HG02884 (cell line): ENCODE measurements around the gene TREM2.

Source experiments
- ATAC-seq: cut with Tn5 transposase; IDR thresholded peaks from one replicate; pipeline ENCODE4 v1.9.1; 2021; ENCODE audit warnings: mild to moderate bottlenecking, moderate library complexity; ENCODE audit not compliant: unreplicated experiment

TREM2 gene

DNA sequence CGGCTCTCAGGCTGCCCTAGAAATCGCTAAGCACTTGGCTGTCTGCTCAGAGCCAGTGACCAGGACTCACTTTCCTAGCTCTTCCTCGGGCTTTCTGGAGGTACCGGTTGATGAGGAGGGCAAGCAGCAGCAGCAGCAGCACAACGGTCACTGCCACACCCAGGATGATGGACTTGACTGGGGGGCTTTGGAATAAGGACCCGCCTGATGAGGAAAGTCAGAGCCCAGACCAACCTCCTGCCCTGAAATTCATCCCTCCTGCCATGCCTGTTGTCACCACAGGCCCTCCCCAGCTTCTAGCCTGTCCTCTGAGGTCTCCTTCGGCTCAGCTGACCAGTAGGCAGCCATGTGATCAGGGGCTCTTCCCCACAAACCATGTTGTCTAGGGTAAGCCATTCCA, 21.8 kb upstream of the TREM2 start:
- no peak for ATAC-seq

DNA sequence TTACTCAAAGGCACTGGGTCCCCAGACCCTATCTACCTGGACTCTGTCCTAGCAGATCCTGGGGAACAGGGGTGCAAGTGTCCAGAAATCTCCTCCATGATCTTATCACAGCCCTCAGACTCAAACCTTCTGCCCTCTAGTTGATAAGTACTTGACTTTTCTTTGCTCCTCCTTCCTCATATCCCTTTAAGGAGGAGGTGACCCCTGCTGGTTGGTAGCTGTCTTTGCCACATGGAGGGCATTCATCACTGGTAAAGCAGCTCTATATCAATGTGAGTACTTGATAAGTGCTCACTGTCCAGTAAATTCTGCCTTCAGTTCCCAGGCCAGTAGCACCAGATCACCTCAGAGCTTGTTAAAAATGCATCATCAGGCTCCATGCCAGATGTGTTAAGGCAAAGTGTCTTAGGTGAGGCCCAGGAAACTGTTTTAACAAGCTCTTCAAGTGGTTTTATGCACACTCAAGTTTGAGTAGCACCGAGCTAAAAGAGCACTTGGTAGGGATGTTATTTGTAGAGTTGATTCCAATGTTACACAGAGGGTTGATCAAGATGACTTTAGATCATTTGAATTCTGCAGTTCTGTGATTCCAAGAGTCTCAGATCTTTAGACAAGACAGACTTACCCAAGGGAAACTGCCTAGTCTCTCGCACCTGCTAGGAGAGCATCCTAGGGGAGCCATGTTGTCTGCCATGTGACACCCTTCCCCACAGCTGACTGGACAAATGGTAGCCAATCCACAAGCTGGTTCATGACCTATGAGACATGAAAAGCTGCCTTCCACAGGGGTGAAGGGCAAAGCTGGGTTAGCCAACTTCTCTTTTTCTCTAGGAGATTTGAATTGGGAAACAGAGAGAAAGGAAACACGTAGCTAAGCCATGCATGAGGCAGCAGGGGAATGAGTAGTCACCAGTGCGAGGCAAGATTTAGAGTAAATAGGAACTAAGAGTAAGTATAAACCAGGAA, 19.4 kb upstream of the TREM2 start:
- no peak for ATAC-seq

DNA sequence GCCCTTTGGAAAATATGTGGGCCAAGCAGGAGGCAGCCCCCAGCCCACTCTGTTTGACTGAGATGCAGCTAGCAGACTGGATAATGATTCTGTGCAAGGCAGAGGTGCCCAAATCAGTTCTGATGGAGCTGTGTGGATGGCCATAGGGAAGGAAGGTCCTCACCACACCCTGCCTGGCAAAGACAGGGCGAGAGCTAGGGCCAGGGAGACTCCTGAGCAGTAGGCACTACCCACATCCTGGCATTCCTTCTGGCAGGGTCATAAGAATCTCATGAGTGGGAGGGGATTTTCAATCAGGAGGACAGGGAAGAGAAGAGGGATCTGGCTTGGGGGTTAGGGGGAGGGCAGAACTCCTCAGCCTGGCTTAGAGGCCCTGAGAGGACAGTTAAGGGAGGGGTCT, 18.6 kb upstream of the TREM2 start:
- ATAC-seq, result no peak

DNA sequence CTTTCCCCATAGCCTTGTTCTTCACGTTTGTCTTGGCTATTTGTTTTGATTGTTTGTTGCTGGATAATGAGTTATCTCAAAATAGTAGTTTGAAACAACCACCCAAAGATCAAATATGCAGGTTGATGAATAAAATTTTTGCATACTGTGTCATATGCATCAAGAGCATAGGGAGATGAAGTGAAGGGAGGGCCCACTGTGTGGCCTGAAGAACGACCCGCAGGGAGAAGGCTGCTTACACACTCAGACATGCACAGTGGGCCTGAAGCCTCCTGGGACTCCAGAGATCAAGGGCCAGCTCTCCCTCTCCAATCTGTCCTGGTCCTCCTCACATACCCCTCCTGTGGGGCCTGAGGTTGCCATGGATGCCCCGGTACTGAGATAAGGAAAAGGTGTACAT, 16.2 kb upstream of the TREM2 start:
- no peak for ATAC-seq

DNA sequence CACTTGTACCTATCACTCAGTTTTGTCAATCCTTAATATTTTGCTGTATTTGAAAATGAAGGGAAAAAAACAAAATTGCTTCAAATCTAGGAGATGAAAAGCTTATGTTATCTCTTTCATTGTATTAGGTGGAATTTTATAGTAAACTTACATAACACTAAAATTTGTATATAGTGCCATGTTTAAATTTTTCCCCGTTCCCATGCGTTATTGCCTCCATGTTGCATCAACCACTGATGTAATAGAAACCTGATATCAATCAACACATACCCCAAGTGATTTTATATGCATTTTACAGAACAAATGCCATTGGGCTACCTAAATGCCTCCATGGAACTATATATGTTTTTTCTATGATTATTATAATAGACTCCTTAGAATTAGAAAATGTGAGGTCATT, 14.8 kb upstream of the TREM2 start:
- no peak for ATAC-seq

DNA sequence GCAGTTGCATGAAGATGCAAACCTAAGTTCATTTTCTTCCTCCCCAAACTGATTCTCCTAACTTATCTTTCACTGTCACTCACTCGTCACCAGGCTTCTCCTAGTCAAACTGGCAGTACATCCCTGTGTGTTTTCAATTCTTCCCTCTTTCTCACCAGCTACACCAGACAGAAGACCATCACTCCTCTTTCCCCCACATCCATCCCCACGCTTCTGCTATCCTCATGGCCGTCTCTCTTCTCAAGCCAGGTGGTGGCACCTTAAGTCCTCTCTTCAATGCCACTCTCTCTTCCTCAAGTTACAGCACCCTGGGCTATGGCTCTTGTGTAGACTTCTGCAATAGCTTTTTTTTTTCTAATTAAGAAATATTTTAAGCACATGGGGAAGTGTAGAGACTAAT, 14.4 kb upstream of the TREM2 start:
- no peak for ATAC-seq

DNA sequence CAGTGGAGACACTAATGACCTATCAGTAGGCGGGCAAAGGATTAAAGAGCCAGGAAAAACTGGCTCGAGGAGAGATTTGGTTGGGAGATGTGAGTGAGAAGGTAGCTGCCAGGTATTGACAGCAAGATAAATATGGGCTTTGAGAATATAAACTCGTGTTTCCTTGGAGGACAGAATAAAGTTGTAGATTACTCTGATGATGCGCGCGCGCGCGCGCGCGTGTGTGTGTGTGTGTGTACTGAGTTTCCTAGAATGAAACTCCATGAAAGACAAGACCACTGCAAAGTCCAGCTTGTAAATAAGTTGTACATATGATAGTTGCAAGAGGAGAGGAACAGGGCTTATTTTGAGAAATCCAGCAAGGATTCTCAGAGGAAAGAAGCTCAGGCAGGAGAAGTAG, 13.3 kb upstream of the TREM2 start:
- no peak for ATAC-seq

DNA sequence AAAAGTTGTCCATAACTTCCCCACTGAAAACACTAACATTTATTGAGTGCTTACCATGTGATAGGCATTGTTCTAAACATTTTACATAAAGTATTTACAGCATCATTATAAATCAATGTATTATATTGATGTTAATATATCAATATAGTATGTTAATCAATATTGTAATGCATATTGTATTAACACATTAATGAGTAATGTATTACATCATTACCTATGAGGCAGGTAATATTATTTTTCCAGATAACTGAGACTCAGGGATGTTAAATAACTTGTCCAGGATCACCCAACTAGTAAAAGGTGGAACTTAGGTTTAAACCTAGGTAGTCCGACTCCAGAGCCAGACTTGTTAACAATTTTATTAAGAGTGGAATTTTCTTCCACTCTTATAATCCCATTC, 12.2 kb upstream of the TREM2 start:
- no peak for ATAC-seq

DNA sequence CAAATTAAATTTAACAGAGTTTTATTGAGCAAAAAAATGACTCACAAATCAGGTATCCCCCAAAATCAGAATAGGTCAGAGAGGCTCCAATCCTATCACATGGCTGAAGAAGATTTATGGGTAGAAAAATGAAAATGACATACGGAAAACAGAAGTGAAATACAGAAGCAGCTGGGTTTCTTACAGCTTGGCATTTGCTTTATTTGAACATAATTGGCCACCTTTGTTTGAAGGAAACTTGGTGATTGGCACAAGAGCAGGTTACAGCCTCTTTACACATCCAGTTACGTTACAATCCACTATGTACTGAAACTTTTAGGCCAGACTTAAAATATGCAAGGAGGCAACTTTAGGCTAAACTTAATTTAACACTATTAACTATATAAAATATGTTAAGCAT, 11.7 kb upstream of the TREM2 start:
- ATAC-seq, result no peak

DNA sequence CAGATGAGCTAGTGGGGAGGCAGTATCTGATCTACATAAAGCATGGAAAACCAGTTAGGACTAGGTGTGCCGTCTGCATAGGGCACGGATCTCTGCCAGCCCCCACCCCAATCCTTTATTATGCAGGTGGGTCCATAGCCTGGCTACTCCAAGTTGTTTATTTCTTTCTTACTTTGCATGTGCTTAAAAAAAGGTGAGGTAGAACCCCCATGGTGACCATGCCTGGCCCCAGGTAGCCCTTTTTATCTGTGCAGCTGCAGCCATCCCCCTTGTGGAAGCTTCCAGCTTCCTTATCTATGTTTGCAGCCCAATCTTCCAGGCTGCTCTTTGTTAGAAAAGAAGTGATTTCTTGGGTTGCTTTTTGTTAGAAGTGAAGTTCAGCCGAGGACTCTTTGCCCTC, 9.0 kb upstream of the TREM2 start:
- no peak for ATAC-seq

DNA sequence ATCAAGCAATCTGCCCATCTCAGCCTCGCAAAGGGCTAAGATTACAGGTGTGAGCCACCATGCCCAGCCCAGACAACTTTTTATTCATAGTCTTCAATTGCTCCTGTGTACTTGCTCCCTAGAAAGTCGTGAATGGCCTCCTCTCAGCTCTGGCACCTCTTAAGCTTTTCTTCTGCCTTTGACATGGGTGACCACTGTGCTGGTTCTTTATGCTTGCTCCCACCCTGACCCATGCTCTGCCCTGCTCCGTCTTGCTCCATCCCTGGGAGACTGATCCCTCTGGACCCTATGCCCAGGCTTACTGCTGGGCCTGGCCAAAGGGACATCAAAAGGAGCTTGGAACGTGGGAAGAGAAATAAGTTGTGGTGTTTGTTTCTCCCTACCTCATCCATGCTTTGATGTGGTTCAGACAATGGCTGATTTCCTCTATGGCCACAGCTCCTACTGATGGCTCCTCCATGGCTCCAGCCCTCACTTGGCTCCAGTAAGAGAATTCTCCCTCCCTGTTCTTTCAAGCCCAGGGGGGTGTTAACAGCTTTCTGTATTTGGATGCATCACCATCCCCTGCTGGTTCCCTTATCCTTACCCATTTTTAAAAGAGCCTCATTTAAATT, 7.7 kb upstream of the TREM2 start:
- ATAC-seq, result no peak

DNA sequence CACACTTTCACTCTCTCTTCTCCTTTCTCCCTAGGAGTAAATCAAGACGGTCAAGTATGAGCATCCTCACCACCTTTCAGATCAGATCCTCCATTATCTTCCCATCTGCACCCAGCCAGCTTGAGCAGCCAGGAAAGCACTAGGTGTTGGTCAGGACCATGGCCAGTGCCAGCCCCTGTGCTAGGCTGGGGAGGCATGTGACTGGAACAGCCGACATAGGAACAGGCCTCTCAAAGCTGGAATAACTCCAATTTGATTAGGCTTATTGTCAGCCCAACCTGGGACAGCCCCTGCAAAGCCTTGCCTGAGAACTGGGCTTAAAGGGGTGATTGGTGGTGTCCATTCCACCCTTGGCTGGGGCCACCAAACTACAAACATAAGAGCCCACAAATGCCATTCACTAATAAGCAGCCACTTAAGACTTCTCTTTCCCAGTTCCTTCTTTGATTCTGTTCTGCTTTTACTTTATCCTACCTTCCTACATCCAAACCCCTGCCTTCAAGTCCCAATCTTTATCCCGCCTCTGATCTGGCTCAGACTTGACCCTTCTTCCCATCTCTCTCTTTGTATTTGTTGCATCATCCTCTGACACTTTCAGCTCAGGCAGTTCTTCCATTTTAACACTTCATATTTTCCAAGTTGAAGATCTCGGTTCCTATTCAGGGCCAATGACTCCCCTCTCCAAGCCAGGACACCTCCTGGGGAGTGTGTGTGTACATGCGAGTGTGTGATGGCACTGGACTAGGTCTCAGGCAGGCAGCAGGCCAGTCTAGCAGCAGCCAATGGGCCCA, 4.5 kb upstream of the TREM2 start:
- ATAC-seq, result no peak

DNA sequence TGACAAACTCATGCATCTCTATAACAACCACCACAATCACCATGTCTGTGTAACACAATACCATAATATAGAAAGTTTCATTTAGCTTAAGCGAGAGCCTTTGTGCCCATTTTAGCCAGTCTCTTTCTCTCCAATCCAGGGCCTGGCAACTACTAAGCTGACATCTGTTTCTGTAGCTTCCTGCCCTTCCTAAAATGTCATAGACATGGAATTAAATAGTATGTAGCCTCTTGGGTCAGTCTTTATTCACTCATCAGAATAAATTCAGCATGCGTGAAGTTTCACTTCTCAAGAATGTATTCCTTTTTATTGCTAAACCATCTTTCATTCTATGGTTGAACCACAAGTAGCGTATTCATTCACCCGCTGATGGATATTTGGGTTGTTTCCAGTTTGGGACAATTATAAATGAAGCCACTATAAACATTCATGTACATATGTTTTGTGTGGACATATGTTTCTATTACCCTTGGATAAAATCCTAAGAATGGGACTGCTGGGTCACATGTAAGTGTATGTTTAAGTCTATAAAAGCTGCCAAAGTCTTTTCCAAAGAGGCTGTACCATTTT, 1.7 kb upstream of the TREM2 start:
- ATAC-seq, result no peak

DNA sequence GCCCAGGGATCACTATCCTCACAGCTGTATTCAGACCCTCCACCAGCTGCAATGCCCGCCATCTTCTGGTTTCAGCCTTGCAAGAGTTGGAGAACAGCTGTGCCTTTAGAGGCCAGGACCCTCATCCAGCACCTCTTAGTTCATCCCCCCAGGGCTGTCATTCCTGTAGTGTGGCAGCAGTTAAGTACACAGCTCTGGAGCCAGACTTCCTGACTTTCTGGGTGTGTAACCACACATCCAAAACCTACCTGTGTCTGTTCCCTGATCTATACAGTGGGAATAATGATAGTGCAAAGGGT, 452 bp upstream of the TREM2 start:
- ATAC-seq, result no peak

DNA sequence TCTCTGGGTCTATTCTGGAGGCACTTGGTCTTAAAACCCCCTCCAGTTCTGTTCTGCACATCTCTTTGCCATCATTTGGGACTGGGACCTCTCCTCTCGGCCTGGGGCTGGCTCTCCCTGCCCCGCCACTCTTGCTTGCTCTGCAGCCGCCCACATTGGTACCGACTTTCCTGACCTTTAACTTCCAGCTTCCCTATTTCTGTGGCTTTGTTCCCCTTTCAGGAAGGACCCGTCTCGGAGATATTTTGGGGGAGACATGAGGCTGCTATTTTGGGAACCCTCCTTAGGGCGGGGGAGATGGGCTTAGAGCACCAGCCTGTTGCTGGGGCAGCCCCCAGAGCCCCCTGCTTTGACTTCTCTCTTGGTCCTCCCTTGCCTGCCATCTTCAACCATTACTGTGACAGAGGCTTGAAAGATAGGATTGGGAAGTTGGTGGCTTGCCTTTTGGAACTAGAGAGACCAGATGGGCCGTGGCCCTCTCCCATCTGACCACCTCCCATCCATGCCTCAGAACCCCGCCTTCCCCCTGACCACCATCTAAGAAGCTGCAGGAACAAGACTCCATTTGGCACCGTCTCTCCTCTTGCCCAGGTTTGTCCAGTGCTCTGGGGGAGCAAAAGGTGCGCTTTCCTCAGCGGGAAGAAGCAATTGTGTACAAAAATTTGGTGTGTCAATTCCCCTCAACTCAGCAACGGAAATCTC, 914 bp downstream of the TREM2 start:
- ATAC-seq, result no peak

DNA sequence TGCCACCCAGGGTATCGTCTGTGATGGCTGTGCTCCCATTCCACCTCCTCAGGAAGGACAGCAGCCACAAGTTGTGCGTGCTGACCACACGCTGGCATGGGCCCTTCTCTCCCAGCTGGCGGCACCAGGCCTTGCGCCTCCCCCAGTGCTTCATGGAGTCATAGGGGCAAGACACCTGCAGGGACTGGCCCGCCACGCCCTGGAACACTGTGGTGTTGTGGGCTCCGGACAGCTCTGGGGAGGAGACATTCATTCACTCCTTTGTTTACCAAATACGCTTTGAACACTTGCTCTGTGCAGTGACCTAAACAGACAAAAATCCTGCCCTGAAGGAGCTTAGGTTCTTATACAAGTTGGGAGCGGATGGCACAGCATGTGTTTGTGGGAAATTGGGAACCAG, 1.5 kb downstream of the TREM2 start:
- ATAC-seq, result no peak

DNA sequence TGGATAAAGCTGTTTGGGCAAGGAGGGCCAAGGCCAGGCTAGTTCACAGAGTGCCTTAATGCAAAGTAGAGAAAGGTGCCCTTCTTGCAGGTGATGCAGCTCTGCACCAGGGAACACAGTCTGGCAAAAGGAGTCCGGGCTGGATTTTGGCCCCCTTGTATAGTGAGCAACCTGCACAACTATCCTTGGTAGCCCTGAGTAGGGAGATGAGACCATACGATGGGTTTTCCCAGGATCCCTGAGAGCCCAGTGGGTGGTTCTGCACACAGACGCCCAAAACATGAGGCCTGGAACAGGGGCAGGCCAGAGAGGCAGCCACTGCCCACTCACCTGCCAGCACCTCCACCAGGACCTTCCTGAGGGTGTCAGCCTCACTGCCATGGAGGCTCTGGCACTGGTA, 2.0 kb downstream of the TREM2 start:
- ATAC-seq, result no peak

DNA sequence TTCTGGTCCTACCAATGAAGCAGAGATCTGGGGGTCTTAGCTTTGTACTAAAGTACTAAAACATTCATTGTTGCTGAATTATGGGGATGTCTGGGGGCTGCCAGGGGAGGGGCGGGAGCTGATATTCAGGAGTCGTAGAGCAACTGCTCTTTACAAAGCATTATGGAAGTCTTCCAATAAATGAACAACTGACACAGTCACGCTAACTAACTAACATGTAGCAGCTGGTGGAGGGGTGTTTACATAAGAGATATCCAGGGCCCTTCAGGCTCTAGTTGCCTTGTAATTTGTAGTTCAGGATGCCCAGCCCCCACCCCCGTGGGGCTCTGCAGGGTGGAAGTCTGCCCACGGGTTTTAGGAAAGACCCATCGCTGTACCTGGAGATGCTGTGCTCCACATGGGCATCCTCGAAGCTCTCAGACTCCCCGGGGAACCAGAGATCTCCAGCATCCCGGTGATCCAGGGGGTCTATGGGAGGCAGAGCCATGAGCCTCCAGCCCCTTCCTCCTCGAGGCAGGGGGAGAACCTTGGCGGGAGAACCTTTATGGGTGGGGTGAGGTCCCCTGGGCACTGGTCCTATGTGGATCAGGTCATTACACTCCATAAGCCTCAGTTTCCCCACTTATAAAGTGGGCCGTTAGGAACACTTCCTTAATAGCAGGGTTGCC, 3.4 kb downstream of the TREM2 start:
- ATAC-seq, result no peak

DNA sequence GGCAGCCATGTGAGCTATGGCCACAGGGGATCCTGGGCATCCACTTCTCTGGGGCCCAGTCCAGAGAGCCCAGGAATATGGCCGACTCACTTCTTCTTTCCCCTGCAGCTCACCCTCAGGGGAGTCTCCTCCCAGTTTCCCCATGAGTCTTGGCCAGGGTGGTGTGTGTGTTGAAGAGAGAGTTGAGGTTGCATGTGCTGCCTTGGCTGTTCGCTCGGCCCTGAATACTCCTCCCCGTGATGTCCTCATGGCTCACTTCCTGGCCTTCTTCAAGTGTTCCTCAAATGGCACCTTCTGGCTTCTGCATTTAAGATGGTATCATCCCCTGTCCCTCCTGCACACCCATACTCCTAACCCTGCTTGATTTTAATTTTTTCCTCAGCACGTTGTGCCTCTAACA, 5.6 kb downstream of the TREM2 start:
- ATAC-seq, result no peak

DNA sequence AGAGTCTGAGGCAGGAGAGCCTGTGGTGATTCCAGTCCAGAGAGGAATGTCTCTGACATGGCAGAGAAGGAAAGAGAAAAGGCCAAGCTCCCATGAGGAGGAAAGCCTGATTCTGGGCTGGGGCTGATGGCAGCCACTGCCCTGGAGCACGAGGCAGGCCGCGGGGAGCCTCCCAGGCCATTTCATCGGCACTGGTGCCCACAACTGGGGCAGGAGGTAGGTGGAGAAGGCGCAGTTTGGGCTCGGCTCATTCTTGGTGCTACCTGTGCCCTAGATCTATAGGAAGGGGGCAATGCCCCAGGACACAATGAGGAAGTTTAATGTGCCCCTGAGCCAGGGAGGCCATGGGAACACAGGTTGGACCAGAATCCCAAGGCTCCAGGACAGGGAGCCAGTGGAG, 6.1 kb downstream of the TREM2 start:
- no peak for ATAC-seq

DNA sequence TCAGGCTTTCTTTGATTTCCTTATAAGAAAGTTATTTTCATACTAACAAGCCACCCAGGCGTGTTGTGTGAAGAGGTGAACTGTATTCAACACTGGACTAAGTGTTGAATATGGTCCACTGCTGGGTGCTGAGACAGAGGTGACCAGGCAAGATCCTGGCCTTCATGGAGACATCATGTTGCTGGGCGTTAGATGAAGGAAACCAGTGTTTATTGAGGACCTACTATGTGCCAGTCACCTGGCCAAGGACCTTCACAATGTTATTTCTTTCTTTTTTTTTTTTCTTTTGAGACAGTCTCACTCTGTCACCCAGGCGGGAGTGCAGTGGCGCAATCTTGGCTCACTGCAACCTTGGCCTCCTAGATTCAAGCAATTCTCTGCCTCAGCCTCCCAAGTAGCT, 6.9 kb downstream of the TREM2 start:
- ATAC-seq, result no peak
